H1 (cell line): ENCODE results near the gene VSX1.
A peak's percentile ranks its signal among the peaks of the same experiment; 100 is the strongest.

Experiments
- CTCF ChIP-seq, 3 experiments: IDR thresholded peaks; 1 replicate in 2 of 3; 2 replicates in 1 of 3; pipeline versions ENCODE4 v1.5.1 to v1.6.1; 2011; ENCODE audit warnings: low read length in 3 of 3, mild to moderate bottlenecking in 3 of 3, inconsistent platforms in 2 of 3, low read depth in 1 of 3, moderate library complexity in 1 of 3; ENCODE audit not compliant: insufficient read depth in 1 of 3; ENCODE audit errors: control extremely low read depth in 1 of 3
- POLR2A ChIP-seq, 2 experiments: IDR thresholded peaks; 1 replicate in 1 of 2; 2 replicates in 1 of 2; pipeline ENCODE4 v1.6.1; 2011; ENCODE audit warnings: low read depth in 2 of 2, low read length in 2 of 2, mild to moderate bottlenecking in 2 of 2; ENCODE audit errors: control extremely low read depth in 1 of 2
- RFX5 ChIP-seq: IDR thresholded peaks from 2 replicates; pipeline ENCODE4 v1.6.1; 2011; ENCODE audit warnings: low read depth, low read length, improper control_type of control experiment, borderline replicate concordance
- SIN3A ChIP-seq, 2 experiments: IDR thresholded peaks in 1 of 2; conservative IDR thresholded peaks in 1 of 2; 2 replicates each; pipeline ENCODE4 v1.6.1; 2011 to 2012; ENCODE audit warnings: low read length in 2 of 2, improper control_type of control experiment in 1 of 2, low read depth in 1 of 2, mild to moderate bottlenecking in 1 of 2
- YY1 ChIP-seq: IDR thresholded peaks from 2 replicates; pipeline ENCODE4 v1.6.1; 2011; ENCODE audit warnings: low read depth, mild to moderate bottlenecking, low read length

- TF ChIP-seq RFX5 (no peak), POLR2A (IDR thresholded peaks at IDR 0.05; ENCODE audit: control extremely low read depth in 1 of 2, low read depth in 2 of 2, low read length in 2 of 2) (no peak), YY1 (peak; percentile 63; the same call in 1 of the 2 replicates), SIN3A (conservative IDR thresholded peaks at IDR 0.05 in 1 of 2, IDR thresholded peaks at IDR 0.05 in 1 of 2; ENCODE audit: low read depth in 1 of 2, low read length in 2 of 2) (no peak; a peak in 1 of 4 replicates), CTCF (IDR thresholded peaks at IDR 0.05; ENCODE audit: control extremely low read depth in 1 of 3, insufficient read depth in 1 of 3, low read depth in 1 of 3, low read length in 3 of 3) (no peak)
Observed at GRCh38 chr20:25077610-25078169, 4.3 kb downstream of the VSX1 start.
